Gastroesophageal sphincter (tissue), 3 donors: ENCODE results near the gene PPARGC1A.

Experiments used
- CTCF ChIP-seq, 4 experiments: fragments of 200-600 bp in 2 of 4; fragments of 450-650 bp in 2 of 4; sonication (generic) in 1 of 4; IDR thresholded peaks; one replicate each; pipeline ENCODE4 v1.5.1; 2017 to 2019; ENCODE audit warnings: antibody characterized with exemption in 4 of 4, mild to moderate bottlenecking in 2 of 4, moderate library complexity in 2 of 4
- EP300 ChIP-seq: sonication (generic); formaldehyde crosslinking; IDR thresholded peaks from one replicate; pipeline ENCODE4 v1.6.1; 2017; ENCODE audit warnings: antibody characterized with exemption, mild to moderate bottlenecking

GRCh38 chr4:23844961-23845360, 44.9 kb downstream of the PPARGC1A start:
- TF ChIP-seq CTCF (IDR thresholded peaks at IDR 0.05) (no peak), EP300 (no peak)
